Upper lobe of right lung (tissue), 1 donor: Measurements from ENCODE around the gene DNAH2. TPM values are rescaled to one million over a fixed set of nuclear protein-coding genes. Genes with fewer than 3 reads are reported as not detected.

Source experiments
- ATAC-seq: fragments of 200-7000 bp; cut with Tn5 transposase; one replicate; pipeline ENCODE4 v1.9.1; 2020; ENCODE audit warnings: mild to moderate bottlenecking, moderate library complexity
- DNase-seq: peaks from one replicate; pipeline ENCODE4 v3.0.0-alpha.2; 2020
- H3K27ac ChIP-seq: fragments of 200-600 bp; one replicate; pipeline ENCODE4 v1.8.0; 2022
- H3K27me3 ChIP-seq: fragments of 200-600 bp; one replicate; pipeline ENCODE4 v1.8.0; 2022; ENCODE audit warnings: mild to moderate bottlenecking
- H3K36me3 ChIP-seq: fragments of 200-600 bp; one replicate; pipeline ENCODE4 v1.8.0; 2022
- H3K4me1 ChIP-seq: fragments of 200-600 bp; one replicate; pipeline ENCODE4 v1.8.0; 2022
- H3K4me3 ChIP-seq: fragments of 200-600 bp; one replicate; pipeline ENCODE4 v1.8.0; 2022; ENCODE audit warnings: mild to moderate bottlenecking
- H3K9me3 ChIP-seq: fragments of 200-600 bp; one replicate; pipeline ENCODE4 v1.8.0; 2022
- CTCF ChIP-seq: fragments of 200-600 bp; IDR thresholded peaks from one replicate; pipeline ENCODE4 v1.8.0; 2022; ENCODE audit warnings: antibody characterized with exemption
- intact Hi-C: fragments of 100-400 bp; cut with DNase I; formaldehyde crosslinking; loops from one replicate; pipeline ENCODE4 v1.11.0; 2022
- total RNA-seq: library from RNA; stranded (reverse); fragmentation: NEBNext Ultra II Directional; extraction: Animal tissue kit (Norgen Biotek cat#: 25700); gene quantifications from one replicate; pipeline ENCODE4 v1.2.1, GENCODE V29; 2021
- donor health status: DM: no; HTN: yes; CAD: no; lungs with severe emphysema.

Gene DNAH2
- total RNA-seq, 1 donor from 2014 or later, result 0.58 TPM

DNA sequence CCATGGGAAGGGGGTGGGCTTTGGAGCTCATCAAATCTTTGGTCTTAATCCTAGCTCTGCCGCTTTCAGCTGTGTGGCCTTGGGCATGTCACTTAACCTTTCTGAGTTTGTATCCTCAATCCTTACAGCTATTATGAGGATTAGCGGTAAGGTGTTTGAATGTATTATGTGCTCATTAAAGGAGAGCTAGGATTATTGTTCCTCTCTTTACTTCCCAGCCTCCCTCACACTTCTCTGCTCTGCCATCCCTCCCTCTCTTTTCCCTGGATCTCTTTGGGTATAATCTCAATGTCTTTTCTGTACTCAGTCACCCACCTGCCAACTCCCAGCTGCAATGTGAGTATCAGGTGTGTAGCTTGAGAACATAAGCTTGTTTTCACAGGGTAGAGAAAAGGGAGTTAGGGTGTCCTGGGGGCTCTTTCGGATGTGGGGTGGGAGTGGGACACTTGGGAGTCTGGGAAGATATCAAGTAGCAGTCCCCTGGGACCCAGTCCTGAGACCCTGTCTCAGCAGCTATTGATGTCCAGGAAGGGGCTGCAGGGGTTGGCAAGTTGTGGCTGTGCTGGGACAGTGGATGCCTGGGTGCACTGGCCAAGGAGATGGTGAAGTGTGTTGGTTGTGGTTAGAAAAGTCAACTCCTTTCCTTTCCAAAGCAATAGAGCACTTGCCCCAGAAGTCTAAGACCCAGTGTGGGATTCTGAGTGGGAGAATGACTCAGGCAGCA is 10.8 kb upstream of the DNAH2 start:
- no peaks in the 10 kb centered on the region for H3K9me3 ChIP-seq
- H3K36me3 ChIP-seq, result peaks cover 4% of the 10 kb centered on the region
- ATAC-seq (no peak), DNase-seq (no peak)
- no peak overlapping the region for H3K4me3 ChIP-seq
- H3K4me1 ChIP-seq, result peaks cover 12% of the 10 kb centered on the region
- H3K27ac ChIP-seq, result no peak overlapping the region
- intact Hi-C loops, result no loop called here
- H3K27me3 ChIP-seq, result peaks cover 63% of the 10 kb centered on the region
- TF ChIP-seq CTCF, result no peak

DNA sequence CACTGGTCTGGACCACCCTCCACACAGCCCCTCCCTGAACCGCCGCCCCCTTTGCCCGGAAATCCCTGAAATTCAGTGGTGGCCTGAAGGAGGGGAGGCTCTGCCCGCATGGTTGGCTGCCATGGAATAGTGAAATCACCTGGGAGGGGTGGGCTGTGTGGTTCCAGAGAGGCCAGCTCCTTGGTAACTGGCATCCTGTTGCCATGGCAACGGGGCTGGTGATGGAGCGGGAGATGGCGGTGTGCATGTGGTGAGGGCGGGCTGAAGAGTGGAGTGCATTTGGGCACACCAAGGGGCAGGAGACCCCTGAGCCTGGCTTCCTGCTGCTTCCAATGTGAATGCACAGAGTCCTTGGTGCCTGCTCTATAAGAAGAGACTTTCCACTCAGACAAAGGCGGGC is 10.1 kb upstream of the DNAH2 start:
- H3K27me3 ChIP-seq, result peaks cover 69% of the 10 kb centered on the region
- intact Hi-C loops, result no loop called here
- no peak for DNase-seq

GRCh38 chr17:7707858-7708750 is 9.4 kb upstream of the DNAH2 start:
- no peak for ATAC-seq
- no peaks in the 10 kb centered on the region for H3K9me3 ChIP-seq
- no peak overlapping the region for H3K4me3 ChIP-seq
- H3K4me1 ChIP-seq, result peaks cover 12% of the 10 kb centered on the region
- DNase-seq, result peak; percentile 57
- intact Hi-C loops, result no loop called here
- TF ChIP-seq CTCF, result no peak
- H3K27ac ChIP-seq, result no peak overlapping the region
- peaks cover 66% of the 10 kb centered on the region for H3K27me3 ChIP-seq
- no peaks in the 10 kb centered on the region for H3K36me3 ChIP-seq

More for the DNA sequence above, 10.1 kb upstream of the DNAH2 start:
- Histone ChIP-seq H3K4me1 (peaks cover 12% of the 10 kb centered on the region), H3K27ac (no peak overlapping the region), H3K9me3 (no peaks in the 10 kb centered on the region), H3K4me3 (no peak overlapping the region), H3K36me3 (no peaks in the 10 kb centered on the region)
- no peak for ATAC-seq
- TF ChIP-seq CTCF, result no peak

DNA sequence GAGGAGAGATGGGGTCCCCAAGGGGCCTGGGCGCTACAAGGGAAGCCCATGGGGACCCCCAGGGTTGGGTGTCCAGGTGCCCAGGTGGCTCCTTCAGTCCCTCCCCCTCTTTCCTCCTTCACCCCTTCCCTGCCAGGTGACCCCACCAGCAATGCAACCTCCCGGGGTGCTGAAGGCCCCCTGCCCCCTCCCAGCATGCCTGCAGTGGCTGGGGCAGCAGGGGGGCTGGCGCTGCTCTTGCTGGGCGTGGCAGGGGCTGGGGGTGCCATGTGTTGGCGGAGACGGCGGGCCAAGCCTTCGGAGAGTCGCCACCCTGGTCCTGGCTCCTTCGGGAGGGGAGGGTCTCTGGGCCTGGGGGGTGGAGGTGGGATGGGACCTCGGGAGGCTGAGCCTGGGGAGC is 8.5 kb upstream of the DNAH2 start:
- no peak for ATAC-seq
- DNase-seq, result peak; percentile 57
- TF ChIP-seq CTCF, result no peak
- Histone ChIP-seq H3K4me3 (no peak overlapping the region), H3K4me1 (peaks cover 12% of the 10 kb centered on the region), H3K9me3 (no peaks in the 10 kb centered on the region), H3K27ac (no peak overlapping the region), H3K36me3 (no peaks in the 10 kb centered on the region), H3K27me3 (peaks cover 66% of the 10 kb centered on the region)
- intact Hi-C loops, result no loop called here

GRCh38 chr17:7710301-7710700 is 7.2 kb upstream of the DNAH2 start:
- Histone ChIP-seq H3K27me3 (peaks cover 61% of the 10 kb centered on the region), H3K4me1 (peaks cover 2% of the 10 kb centered on the region), H3K9me3 (no peaks in the 10 kb centered on the region), H3K36me3 (no peaks in the 10 kb centered on the region), H3K27ac (no peak overlapping the region), H3K4me3 (no peak overlapping the region)
- peak; percentile 28 for ATAC-seq
- no peak for TF ChIP-seq CTCF
- intact Hi-C loops, result no loop called here
- no peak for DNase-seq
